Fibroblast of lung (primary cell): ENCODE measurements around the gene LAMB3. TPM values are rescaled to one million over a fixed set of nuclear protein-coding genes. Genes with fewer than 3 reads are reported as not detected.

Experiments used
- DNase-seq, 2 donors: peaks; one replicate each; pipeline versions ENCODE4 v3.0.0 to v3.0.0-alpha.2; 2010; ENCODE audit warnings: low read depth in 2 of 2
- H2AFZ ChIP-seq: 2 replicates; pipeline ENCODE4 v1.5.1; 2012; ENCODE audit warnings: low read length, control low read depth, inconsistent platforms
- H3K27ac ChIP-seq: 2 replicates; pipeline ENCODE4 v1.5.1; 2011; ENCODE audit warnings: low read length, control low read depth; ENCODE audit not compliant: insufficient read depth
- H3K27me3 ChIP-seq: 2 replicates; pipeline ENCODE4 v1.5.1; 2011; ENCODE audit warnings: mild to moderate bottlenecking, low read length; ENCODE audit not compliant: control insufficient read depth, insufficient read depth
- H3K36me3 ChIP-seq: 2 replicates; pipeline ENCODE4 v1.5.1; 2011; ENCODE audit warnings: low read length; ENCODE audit not compliant: control insufficient read depth, insufficient read depth
- H3K4me1 ChIP-seq: 2 replicates; pipeline ENCODE4 v1.5.1; 2011; ENCODE audit warnings: low read length; ENCODE audit not compliant: control insufficient read depth, insufficient read depth; ENCODE audit errors: extremely low read depth
- H3K4me2 ChIP-seq: 2 replicates; pipeline ENCODE4 v1.5.1; 2011; ENCODE audit warnings: low read length, control low read depth; ENCODE audit not compliant: insufficient read depth; ENCODE audit errors: extremely low read depth
- H3K4me3 ChIP-seq, 4 experiments: fragments of 200-600 bp in 1 of 4; sonication (generic) in 1 of 4; replicated peaks in 1 of 4; 2 replicates each; pipeline ENCODE4 v1.5.1; 2011 to 2016; ENCODE audit warnings: low read length in 4 of 4, low read depth in 3 of 4, mild to moderate bottlenecking in 3 of 4, control low read depth in 2 of 4, inconsistent platforms in 1 of 4, mixed read lengths in 1 of 4; ENCODE audit not compliant: insufficient read depth in 1 of 4; ENCODE audit errors: control extremely low read depth in 1 of 4
- H3K79me2 ChIP-seq: 2 replicates; pipeline ENCODE4 v1.5.1; 2012; ENCODE audit warnings: mild to moderate bottlenecking, low read length, inconsistent platforms; ENCODE audit not compliant: control insufficient read depth, insufficient read depth
- H3K9ac ChIP-seq: 2 replicates; pipeline ENCODE4 v1.5.1; 2011; ENCODE audit warnings: mild to moderate bottlenecking, low read length, control low read depth; ENCODE audit not compliant: insufficient read depth
- H3K9me3 ChIP-seq: 2 replicates; pipeline ENCODE4 v1.5.1; 2012; ENCODE audit warnings: low read depth, low read length; ENCODE audit not compliant: control insufficient read depth, insufficient read depth
- H4K20me1 ChIP-seq: 2 replicates; pipeline ENCODE4 v1.5.1; 2011; ENCODE audit warnings: low read length; ENCODE audit not compliant: control insufficient read depth, insufficient read depth; ENCODE audit errors: extremely low read depth
- EZH2 ChIP-seq: IDR thresholded peaks from 2 replicates; pipeline ENCODE4 v1.5.1; 2012; ENCODE audit warnings: low read length, control low read depth, mild to moderate bottlenecking; ENCODE audit errors: missing control alignments
- polyA plus RNA-seq, 2 donors: library from polyadenylated mRNA; depleted of rRNA in 1 of 2; stranded (reverse) in 1 of 2; unstranded in 1 of 2; fragments of >200 nt; gene quantifications; 2 replicates each; pipeline ENCODE4 v1.2.1, GENCODE V29; 2011 to 2012; ENCODE audit warnings: missing spikeins in 1 of 2
- total RNA-seq: library from RNA; depleted of rRNA; stranded (reverse); fragments of >200 nt; gene quantifications from 2 replicates; pipeline ENCODE4 v1.2.1, GENCODE V29; 2014
- TF ChIP-seq, protein P1 (sequence below), 2 donors: IDR thresholded peaks in 1 of 2; conservative IDR thresholded peaks in 1 of 2; 1 replicate in 1 of 2; 2 replicates in 1 of 2; pipeline ENCODE4 v1.5.1; 2011 to 2012; ENCODE audit warnings: low read length in 2 of 2, control low read depth in 1 of 2, inconsistent platforms in 1 of 2, low read depth in 1 of 2, mild to moderate bottlenecking in 1 of 2

LAMB3 gene
- total and polyA plus RNA-seq, 2 donors (not counting 1 experiment from before 2014, with no cell fraction given), result 4.1 to 23.3 TPM

- Histone ChIP-seq H3K27ac (no peak overlapping the region), H3K4me1 (no peaks in the 10 kb centered on the region), H3K9ac (no peak overlapping the region), H4K20me1 (no peaks in the 10 kb centered on the region), H3K4me2 (no peak overlapping the region), H2AFZ (no peak overlapping the region), H3K4me3 (no peak overlapping the region), H3K27me3 (no peaks in the 10 kb centered on the region), H3K36me3 (no peaks in the 10 kb centered on the region), H3K9me3 (no peaks in the 10 kb centered on the region), H3K79me2 (no peaks in the 10 kb centered on the region)
- no peak for DNase-seq
- TF ChIP-seq EZH2, result no peak
- TF ChIP-seq, protein P1, sequence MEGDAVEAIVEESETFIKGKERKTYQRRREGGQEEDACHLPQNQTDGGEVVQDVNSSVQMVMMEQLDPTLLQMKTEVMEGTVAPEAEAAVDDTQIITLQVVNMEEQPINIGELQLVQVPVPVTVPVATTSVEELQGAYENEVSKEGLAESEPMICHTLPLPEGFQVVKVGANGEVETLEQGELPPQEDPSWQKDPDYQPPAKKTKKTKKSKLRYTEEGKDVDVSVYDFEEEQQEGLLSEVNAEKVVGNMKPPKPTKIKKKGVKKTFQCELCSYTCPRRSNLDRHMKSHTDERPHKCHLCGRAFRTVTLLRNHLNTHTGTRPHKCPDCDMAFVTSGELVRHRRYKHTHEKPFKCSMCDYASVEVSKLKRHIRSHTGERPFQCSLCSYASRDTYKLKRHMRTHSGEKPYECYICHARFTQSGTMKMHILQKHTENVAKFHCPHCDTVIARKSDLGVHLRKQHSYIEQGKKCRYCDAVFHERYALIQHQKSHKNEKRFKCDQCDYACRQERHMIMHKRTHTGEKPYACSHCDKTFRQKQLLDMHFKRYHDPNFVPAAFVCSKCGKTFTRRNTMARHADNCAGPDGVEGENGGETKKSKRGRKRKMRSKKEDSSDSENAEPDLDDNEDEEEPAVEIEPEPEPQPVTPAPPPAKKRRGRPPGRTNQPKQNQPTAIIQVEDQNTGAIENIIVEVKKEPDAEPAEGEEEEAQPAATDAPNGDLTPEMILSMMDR (conservative IDR thresholded peaks at IDR 0.05 in 1 of 2, IDR thresholded peaks at IDR 0.05 in 1 of 2; ENCODE audit: low read depth in 1 of 2, low read length in 2 of 2), result no peak
These were observed 34.5 kb downstream of the LAMB3 start for GRCh38 chr1:209617755-209618154.

DNA sequence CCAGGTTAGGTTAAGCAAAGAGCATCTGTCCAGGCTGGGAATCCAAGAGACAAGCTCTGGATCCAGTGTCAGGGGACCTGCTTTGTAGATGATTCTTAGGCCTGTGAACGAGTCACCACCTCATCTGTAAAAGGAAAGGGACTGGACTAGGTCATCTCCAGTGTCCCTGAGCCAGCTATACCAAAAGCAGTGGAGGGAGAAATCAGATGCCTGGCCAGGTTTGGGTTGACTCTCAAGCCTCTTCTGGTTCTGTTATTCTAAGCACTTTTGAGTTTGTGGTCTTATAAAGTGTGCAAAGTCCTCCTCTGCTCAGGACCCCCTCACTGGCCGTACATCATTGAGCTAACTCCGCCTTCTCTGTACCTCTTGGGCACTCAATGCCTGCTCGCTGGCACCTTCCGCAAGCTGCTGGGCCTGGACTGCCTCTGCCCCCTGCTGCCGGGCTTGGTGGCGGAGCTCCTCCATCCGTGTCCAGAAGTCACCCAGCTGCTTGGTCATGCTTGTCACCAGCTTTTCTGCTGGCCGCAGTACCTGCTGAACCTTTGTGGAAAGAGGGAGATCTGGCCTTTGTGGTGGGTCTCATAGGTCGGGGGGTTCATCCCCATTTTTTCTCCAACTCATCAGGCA lies 35.1 kb downstream of the LAMB3 start:
- Histone ChIP-seq H3K4me3 (no peak overlapping the region), H3K4me2 (no peak overlapping the region), H3K9ac (no peak overlapping the region), H3K27ac (no peak overlapping the region), H4K20me1 (no peaks in the 10 kb centered on the region), H2AFZ (no peak overlapping the region), H3K4me1 (no peaks in the 10 kb centered on the region), H3K36me3 (no peaks in the 10 kb centered on the region), H3K27me3 (no peaks in the 10 kb centered on the region), H3K79me2 (no peaks in the 10 kb centered on the region), H3K9me3 (no peaks in the 10 kb centered on the region)
- DNase-seq, result no peak
- no peak for TF ChIP-seq EZH2
- TF ChIP-seq, protein P1 (conservative IDR thresholded peaks at IDR 0.05 in 1 of 2, IDR thresholded peaks at IDR 0.05 in 1 of 2; ENCODE audit: low read depth in 1 of 2, low read length in 2 of 2), result no peak

- H4K20me1 ChIP-seq, result no peaks in the 10 kb centered on the region
- no peaks in the 10 kb centered on the region for H3K79me2 ChIP-seq
- no peak overlapping the region for H3K4me3 ChIP-seq
- H3K4me1 ChIP-seq, result no peaks in the 10 kb centered on the region
- H3K9ac ChIP-seq, result no peak overlapping the region
- no peaks in the 10 kb centered on the region for H3K27me3 ChIP-seq
- H3K27ac ChIP-seq, result no peak overlapping the region
- H3K4me2 ChIP-seq, result no peak overlapping the region
- H3K9me3 ChIP-seq, result no peaks in the 10 kb centered on the region
- no peak for TF ChIP-seq EZH2
- TF ChIP-seq, protein P1 (conservative IDR thresholded peaks at IDR 0.05 in 1 of 2, IDR thresholded peaks at IDR 0.05 in 1 of 2; ENCODE audit: low read depth in 1 of 2, low read length in 2 of 2), result no peak
- H3K36me3 ChIP-seq, result no peaks in the 10 kb centered on the region
- no peak for DNase-seq
- H2AFZ ChIP-seq, result no peak overlapping the region
These were observed 35.7 kb downstream of the LAMB3 start for GRCh38 chr1:209616366-209617046.
